NK-92 (cell line): ENCODE results near the gene FAM72C.
"Not testable (repeated sequence)": the region's sequence is repeated elsewhere in the genome, so short reads cannot be mapped to it uniquely, and the experiment has no call there.

Source experiments
- DNase-seq: peaks from one replicate; lab custom pipeline; 2025; ENCODE audit not compliant: unreplicated experiment; lab: John Stamatoyannopoulos, UW

FAM72C gene

GRCh38 chr1:143971924-143972700 is at the start of gene FAM72C:
TSS of gene FAM72C (minus strand) at chr1:143971986. CDS start at chr1:143971141, 845 bp downstream.
- not testable (repeated sequence) for DNase-seq

GRCh38 chr1:144020001-144020738 is 48.4 kb upstream of the FAM72C start:
- not testable (repeated sequence) for DNase-seq

DNA sequence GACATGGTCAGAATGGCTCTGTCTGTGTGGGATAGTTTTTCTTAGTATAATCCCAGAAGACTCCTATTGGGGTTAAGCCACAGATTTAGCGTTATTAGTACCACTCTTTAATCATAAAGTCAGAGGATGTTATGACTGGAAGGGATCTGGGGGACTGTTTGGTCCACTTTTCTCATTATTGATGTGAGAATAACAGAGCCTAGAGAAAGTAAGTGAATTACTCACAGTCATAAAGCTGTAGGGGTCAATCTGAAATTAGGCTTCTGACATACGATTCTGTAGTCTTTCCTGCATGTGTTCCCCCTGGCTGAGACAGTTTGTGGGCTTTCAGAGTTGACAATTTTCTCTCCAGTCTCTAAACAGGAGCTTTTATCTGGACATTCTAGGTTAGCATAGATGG is 47.3 kb upstream of the FAM72C start:
- not testable (repeated sequence) for DNase-seq

DNA sequence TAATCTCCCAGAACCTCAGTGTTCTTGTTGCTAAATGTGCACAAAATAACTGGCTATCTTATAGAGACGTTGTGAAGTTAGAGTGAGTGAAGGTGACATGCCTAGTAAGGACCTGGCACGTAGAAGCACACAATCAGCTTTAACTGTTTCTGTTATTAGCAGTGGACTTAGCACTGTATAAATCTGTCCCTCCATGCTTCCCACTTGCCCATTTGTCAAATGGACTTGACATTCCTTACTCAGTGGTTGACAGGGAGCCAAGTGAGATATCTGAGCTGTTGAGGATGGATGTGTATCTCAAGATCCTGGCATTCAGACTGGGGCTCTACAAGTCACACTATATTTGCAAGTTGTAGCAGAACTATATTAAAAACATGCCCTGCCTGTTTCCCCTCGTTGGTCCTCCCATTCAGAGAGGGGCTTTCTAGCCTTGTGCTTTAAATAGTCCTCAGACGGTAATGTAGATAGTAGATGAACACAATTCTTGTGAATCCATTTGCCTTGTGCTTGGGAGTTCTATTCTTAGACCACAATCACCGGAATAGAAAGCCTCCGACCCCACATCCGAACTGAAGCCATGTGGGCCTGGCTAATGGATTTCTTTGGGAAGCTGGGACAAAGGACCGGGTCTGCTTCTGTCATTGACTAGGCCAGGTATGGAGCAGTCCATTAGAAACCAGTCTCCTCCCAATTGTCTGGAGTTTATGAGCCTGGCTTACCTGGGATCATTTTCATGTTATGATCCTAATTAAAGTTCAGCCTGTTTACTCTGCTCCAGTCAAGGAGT is 43.6 kb upstream of the FAM72C start:
- not testable (repeated sequence) for DNase-seq

- DNase-seq = not testable (repeated sequence)
Observed at GRCh38 chr1:144014528-144014927, 42.7 kb upstream of the FAM72C start.

DNA sequence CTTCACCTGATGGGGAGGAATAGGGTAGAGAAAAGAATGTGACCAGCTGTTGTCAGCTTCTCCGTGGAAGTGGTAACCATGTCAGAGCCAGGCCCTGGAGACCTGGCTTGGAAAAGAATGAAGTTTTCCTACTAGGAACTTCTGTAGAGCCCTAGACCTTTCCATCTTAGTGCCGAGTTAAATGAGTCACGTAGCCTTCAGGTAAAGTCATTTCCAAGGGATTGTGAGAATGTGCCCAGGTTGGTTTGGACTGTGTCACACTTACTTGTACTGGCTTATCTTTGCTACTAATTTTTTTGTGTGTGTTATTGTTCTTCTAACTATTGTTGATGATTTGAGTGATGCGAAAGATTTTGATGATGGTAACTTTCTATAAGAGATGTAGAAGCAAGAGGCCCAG is 42.3 kb upstream of the FAM72C start:
- DNase-seq = not testable (repeated sequence)

DNA sequence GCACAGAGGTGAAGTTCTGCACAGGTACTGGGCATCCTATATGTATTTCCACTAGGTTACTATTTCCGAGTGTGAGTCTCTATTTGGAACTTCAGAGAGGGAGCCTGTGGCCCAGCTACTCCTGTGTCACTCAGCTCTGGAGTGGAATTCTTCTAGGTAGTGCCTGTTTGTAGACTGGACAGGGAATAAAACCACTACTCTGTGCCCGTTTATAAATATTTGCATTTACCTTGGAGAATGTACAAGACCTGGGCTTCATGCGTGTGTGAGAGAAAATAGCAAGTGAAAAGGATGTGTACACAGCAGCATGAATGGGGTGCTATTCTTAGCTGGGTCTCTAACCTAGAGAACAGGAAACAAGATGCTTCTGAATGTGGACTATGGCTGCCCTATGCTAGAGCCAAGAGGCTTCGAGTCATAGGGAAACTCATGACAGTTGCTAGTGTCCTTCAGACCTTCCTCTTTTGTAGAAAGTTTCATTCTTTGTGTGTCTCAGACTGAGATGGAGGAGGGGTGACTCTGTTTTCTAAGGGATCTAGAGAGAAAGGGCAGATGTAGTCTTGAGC is 40.5 kb upstream of the FAM72C start:
- not testable (repeated sequence) for DNase-seq

DNA sequence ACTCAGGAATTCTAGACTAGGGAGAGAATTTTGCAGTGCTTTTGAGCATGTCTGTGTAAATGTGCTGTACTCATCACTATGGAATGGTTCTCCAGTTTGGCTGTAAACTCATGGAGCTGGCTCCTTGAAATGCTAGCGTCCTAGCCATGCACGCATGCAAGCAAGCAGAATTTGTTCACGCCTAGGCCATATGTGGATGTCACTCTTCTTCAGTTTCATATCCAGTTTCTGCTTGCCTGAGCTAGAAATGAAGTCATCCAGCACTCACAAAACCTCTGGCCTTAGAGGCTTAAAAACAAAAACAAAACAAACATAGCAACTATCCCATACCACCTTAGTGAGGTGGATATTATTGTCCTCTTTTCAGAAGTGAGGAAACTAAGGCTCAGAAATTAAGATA is 37.6 kb upstream of the FAM72C start:
- DNase-seq = not testable (repeated sequence)

DNA sequence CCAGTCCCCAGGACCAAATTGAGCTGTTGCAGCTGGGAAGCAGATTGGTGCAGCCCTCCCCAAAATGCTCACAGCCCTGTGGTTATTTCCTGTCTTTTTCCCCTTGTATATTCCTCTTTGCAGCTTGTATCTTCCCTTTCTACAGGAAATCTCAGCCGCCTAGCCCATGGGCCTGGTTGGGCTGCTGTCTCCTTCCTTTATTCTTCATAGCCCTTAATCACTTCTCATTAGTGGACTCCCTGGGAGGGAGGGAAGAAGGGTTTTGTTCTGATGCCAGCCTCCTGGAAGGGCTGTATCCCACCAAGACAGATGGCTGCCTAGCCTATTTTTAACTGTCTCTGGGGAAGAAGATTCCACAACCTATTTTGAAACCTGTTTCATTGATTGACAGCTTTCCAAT is 32.5 kb upstream of the FAM72C start:
- not testable (repeated sequence) for DNase-seq

GRCh38 chr1:144003306-144004029 is 31.7 kb upstream of the FAM72C start:
- not testable (repeated sequence) for DNase-seq

DNA sequence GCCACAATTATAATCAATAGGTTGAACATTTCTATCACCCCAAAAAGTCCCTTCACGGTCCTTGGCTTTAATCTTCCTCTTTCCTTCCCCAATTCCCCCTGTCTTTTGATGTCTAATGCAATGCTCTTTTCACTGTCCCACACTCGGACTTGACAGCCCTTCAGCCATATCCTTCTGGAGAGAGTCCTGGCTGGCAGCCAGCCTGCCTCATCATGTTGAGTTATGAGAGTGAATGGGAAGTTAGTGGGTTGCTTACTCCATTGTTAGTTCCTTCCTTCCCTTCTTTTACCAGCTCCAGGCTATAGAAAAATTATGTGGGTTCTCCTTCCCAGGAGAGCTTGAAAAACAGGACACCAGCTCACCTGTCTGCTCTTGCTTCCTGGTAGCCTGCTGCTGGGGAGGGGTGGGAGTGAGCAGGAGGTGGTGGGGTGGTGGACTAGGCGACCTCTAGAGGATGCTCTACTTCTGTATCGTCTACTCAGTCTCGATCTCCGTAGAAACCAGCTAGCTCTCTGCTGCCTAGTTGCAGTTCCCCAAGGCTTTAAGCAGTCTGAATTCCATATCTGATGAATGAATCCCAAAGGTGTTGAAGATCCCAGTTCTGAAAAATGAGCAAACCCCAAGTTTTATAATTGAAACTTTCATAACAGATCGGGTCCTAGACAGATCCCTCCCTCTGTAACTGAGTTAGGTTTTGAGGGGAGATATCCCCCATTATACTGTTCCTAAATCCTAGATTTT is 30.5 kb upstream of the FAM72C start:
- not testable (repeated sequence) for DNase-seq

- not testable (repeated sequence) for DNase-seq
Observed at GRCh38 chr1:144001077-144001476, 29.3 kb upstream of the FAM72C start.

- not testable (repeated sequence) for DNase-seq
Observed at GRCh38 chr1:143996020-143996419, 24.2 kb upstream of the FAM72C start.

- DNase-seq = not testable (repeated sequence)
Observed at GRCh38 chr1:143993301-143993907, 21.6 kb upstream of the FAM72C start.

DNA sequence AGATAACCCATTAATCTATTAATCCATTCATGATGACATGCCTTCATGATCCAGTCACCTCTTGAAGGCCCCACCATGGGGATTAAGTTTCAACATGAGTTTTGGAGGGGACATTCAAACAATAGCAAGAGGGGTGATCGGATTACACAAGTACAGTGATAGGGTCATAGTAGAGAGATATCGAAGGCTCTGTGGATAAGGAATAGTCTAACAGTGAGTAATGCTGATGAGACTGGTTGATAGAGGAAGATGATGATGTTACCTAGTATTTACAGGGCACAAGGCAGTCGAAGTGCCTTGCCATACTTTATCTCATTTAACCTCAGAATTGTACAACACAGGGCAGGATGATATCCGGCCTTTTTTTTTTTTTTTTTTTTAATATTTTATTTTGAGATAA is 18.9 kb upstream of the FAM72C start:
- DNase-seq = not testable (repeated sequence)

- not testable (repeated sequence) for DNase-seq
Observed at GRCh38 chr1:143989719-143990118, 17.9 kb upstream of the FAM72C start.

GRCh38 chr1:143989427-143989712 is 17.6 kb upstream of the FAM72C start:
- not testable (repeated sequence) for DNase-seq

DNA sequence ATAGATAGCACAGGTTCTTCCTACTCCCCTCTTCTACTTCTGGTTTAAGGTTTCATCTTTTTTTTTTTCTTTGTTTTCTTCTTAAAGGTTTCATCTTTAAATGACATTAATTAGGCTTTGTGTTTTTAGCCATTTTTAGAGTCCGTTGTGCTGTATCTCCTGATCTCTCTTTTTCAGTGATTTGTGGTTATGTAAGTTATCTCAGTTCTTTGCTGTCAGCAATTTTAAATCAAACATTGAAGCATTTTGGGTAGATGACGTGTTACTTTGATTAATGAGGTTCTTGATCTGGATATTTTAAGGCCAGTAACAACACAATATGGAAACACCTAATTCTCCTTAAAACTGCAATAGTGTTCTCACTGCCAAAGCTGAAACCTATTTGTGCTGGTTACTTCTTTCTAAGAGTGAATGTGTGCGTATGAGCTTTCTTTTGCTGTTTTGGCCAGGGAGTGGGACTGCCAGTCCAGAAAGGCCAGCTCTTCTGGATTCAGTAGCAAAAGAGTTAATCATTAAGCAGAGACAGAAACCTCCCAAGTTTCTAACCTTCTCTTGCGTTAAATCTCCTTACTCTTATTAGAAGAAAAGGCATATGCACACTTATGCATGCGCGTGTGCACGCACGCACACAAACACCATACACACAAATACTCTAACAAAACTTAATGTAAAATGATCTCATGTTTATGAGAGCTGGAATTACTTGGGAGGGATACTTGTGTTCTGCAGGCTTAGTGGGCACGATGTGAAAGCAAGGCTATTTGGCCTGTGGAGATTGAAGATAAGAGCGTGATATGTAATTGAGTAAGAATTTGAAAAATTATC is 17.0 kb upstream of the FAM72C start:
- DNase-seq = not testable (repeated sequence)
